GM13977 (cell line): Measurements from ENCODE around the gene DDX24.

Source experiments
- DNase-seq: peaks from one replicate; pipeline ENCODE4 v3.0.0; 2012; ENCODE audit warnings: low spot score
- CTCF ChIP-seq: IDR thresholded peaks from 2 replicates; pipeline ENCODE4 v1.5.1; 2012; ENCODE audit warnings: mild to moderate bottlenecking, control low read depth; ENCODE audit not compliant: insufficient read depth; ENCODE audit errors: extremely low read depth, missing control alignments
- in situ Hi-C: fragments of 300-500 bp; cut with MboI; formaldehyde crosslinking; loops from one replicate; pipeline ENCODE4 v1.12.0; 2022; ENCODE audit warnings: low sequenced_read_pairs, low pct_unique_long_range_greater_than_20kb, mixed read lengths, inconsistent platforms; ENCODE audit not compliant: unreplicated experiment

DDX24 gene

GRCh38 chr14:94127330-94127729, 46.3 kb upstream of the DDX24 start:
- in situ Hi-C loops = loop anchor here (25.0 kb wide), 1 partner anchor 90 kb away; the partner anchor contains the start of gene OTUB2
- no peak for TF ChIP-seq CTCF
- DNase-seq = no peak

DNA sequence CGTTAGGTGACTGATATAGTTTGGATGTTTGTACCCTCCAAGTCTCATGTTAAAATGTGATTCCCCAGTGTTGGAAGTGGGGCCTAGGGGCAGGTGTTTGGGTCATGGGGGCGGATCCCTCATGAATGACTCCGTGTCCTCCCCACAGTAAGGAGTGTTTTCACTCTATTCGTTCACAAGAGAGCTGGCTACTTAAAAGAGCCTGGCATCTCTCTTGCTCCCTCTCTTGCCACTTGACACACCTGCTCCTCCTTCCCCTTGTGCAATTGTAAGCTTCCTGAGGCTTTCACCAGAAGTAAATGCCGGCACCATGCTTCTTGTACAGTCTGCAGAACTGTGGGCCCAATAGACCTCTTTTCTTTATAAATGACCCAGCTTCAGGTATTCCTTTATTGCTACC, 45.8 kb upstream of the DDX24 start:
- no peak for DNase-seq
- no peak for TF ChIP-seq CTCF
- in situ Hi-C loops = loop anchor here (25.0 kb wide), 1 partner anchor 89 kb away; the partner anchor contains the start of gene OTUB2

DNA sequence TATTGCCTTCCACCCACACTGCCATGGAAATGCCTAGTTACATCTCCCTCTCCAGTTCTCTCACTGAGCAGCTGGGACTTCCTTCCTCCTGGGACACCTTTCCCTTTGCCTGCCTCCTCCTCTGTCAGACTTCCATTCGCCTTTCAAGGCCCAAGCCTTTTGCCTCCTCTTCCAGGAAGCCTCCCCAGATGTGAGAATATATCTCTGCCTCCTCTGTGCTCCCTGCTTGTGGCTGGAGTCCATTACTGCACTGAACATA, 45.3 kb upstream of the DDX24 start:
- no peak for TF ChIP-seq CTCF
- DNase-seq = no peak
- in situ Hi-C loops = loop anchor here (25.0 kb wide), 1 partner anchor 89 kb away; the partner anchor contains the start of gene OTUB2

DNA sequence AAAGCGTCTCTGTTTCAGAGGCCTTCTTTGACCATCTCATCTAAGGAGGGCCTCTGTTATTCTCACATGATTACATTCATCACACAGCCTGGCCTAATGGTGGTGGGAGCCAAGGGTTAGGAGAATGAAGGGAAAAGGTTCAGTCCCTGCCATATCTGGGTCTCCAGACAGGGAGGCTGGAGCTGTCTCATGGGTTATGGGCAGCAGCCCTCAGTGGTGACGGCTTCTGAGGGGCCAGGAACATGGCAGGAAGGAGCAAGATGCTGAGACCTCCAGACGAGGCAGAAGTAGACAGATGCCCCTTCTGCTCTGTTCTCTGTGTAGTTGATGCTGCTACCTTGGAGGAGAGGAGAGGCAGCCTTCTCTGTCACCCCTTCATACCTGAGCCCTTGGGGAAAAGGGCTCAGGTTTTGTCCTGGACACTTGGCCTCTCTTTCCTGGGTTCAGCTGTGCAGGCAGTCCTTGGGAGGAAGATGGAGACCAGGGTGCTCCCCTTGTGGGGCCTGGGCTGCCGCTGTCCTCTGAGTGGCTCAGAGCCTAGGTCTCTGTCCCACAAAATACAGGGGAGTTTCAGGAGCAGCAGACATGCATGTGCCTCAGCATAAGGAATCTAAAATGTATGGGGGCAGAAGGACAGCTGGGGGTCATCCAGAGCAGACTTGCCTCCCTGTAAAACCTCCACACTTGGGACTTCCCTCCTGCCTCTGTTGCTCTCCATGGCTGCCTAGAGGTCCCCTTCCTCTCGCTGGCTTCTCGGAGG, 44.8 kb upstream of the DDX24 start:
- in situ Hi-C loops = loop anchor here (25.0 kb wide), 1 partner anchor 89 kb away; the partner anchor contains the start of gene OTUB2
- no peak for TF ChIP-seq CTCF
- DNase-seq = no peak

DNA sequence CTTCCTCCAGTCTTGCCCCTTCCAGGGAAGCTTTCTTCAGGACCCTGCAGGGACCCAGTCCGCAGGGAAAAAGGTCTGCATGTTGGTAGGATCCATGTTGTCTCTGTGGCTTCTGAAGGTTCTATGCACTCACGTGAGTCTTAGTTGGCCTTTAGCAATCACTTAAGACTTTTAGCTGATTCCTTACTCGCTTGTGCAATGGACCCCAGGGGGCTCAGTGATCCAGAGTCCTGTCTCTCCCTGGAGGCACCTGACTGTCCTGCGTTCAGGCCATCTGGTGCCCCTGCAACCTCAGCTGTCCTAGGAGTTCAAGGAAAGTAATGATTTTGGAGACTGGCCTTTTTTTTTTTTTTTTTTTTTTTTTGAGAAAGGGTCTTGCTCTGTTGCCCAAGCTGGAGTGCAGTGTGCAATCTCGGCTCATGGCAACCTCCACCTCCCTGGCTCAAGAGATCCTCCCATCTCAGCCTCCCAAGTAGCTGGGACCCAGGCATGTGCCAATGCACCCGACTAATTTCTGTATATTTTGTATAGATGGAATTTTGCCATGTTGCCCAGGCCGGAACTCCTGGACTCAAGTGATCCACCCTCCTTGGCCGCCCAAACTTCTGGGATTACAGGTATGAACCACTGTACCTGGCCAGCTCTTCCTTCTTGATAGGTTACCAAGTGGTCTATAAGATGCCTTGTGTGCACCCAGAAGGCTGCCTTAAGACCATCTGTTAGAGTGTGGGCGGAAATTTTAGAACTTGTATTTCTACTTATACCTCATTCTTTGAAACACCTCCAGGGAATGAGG, 43.8 kb upstream of the DDX24 start:
- no peak for TF ChIP-seq CTCF
- in situ Hi-C loops = loop anchor here (25.0 kb wide), 1 partner anchor 87 kb away; the partner anchor contains the start of gene OTUB2
- no peak for DNase-seq

DNA sequence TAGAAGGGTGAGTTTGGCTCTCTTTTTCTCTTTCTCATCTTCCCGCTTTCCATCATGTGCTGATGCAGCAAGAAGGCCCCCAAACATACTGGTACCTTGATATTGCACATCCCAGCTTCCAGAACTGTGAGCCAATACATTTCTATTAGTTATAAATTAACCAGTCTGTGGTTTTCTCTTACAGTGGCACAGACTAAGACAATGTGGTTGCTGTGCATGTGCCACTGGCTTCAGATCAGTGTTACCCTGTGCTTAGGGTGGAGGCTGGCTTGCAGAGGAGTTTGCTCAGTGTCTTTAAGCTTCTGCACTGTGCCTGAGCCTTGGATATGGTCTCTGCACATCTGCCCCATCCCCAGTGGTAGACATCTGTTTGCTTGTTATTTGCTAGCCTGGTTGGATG, 42.9 kb upstream of the DDX24 start:
- DNase-seq = no peak
- TF ChIP-seq CTCF = no peak
- in situ Hi-C loops = no loop called here
